ENCODE data around the gene SLC25A39.

Gene SLC25A39

DNA sequence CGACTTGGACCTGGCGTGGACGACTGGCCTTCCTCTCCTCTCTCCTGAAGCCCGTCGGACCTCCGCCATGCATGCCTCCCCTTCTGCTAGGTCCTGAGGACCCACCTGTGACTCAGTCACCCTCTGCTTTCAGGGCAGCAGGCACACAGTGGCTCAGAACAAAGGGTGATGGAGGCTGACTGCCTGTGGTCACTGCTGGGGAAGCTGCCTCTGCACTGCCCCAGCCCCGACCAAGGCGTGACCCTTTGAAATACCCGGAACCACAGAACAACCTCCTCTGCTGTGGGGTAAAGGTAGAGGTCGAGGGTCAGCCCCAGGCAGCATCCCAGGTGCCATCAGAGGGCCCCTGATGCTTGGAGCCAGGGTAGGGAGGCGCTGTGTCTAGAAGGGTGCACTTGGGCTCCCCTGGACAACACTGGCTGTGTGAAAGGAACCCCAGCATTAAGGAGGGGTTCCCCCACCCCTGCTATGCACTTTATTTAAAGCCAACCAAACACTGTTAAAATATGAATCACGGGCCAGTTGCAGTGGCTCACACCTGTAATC is 44.2 kb downstream of the SLC25A39 start:
- no peak for DNase-seq (ENCODE audit: low read depth in 2 of 2, low spot score in 1 of 2)

DNA sequence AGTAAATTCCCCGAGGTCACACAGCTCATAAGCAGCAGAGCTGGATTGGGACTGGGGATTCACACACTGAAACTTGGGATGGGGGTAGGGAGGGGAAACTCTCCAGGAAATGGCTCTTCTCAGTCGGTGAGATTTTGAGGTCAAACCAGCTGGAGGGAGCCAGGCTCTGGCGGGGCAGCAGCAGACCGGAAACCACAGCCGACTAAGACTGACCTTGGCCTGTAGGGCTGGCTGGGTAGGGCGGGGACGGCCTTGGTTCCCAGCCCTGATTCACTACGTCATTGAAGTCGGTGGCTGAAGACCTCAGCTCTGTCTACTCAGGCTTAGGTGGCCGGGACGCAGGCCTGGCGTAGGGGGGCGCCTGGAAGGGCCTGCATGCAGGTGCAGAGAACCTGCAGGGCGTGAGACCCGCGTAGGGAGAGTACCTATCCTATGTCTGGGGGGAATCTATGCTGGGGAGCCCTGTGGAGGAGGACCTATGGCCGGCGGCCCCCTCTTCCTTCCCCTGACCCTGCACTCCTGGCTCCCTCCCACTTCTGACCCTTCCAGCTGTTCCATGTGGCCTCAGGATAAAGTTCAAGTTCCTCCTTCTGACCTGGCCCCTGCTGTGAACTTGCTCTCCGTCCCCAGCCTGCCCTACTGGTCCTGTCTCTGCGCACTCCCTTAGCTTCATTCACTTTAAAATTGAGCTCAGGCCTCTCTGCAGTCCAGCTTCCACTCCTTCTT is 44.8 kb downstream of the SLC25A39 start:
- DNase-seq (ENCODE audit: low read depth in 2 of 2, low spot score in 1 of 2), result peak in 1 of 2 donors; percentile 5

DNA sequence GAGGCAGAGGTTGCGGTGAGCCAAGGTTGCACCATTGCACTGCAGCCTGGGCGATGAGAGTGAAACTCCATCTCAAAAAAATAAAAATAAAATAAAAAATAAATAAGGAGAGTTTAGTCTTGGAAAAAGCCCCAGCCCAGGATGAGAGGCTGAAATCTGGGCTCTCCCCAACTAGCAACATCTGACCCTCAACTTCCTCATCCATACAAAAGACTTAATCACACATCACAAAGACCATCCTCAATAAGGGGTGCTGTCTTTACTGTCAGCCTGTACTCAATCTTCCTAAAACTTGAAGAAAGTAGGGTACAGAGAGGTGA is 45.3 kb downstream of the SLC25A39 start:
- DNase-seq (ENCODE audit: low read depth in 2 of 2, low spot score in 1 of 2), result no peak

- no peak for DNase-seq (ENCODE audit: low read depth in 2 of 2, low spot score in 1 of 2)
These were observed 46.6 kb downstream of the SLC25A39 start for GRCh38 chr17:44277976-44278375.

DNA sequence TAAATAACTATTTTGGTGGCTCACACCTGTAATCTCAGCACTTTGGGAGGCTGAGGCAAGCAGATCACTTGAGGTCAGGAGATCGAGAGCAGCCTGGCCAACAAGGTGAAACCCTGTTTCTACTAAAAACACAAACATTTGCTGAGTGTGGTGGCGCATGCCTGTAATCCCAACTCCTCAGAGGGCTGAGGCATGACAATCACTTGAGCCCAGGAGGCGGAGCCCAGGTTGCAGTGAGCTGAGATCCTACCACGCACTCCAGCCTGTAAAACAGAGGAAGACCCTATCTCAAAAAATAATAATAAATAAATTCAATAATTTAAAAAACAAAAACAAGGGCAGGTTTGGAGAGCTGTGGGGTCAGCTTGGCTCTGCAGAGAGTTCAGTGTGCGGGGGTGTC is 51.0 kb downstream of the SLC25A39 start:
- DNase-seq (ENCODE audit: low read depth in 2 of 2, low spot score in 1 of 2), result no peak

GRCh38 chr17:44272954-44273353 is 51.7 kb downstream of the SLC25A39 start:
- DNase-seq (ENCODE audit: low read depth in 2 of 2, low spot score in 1 of 2), result no peak

DNA sequence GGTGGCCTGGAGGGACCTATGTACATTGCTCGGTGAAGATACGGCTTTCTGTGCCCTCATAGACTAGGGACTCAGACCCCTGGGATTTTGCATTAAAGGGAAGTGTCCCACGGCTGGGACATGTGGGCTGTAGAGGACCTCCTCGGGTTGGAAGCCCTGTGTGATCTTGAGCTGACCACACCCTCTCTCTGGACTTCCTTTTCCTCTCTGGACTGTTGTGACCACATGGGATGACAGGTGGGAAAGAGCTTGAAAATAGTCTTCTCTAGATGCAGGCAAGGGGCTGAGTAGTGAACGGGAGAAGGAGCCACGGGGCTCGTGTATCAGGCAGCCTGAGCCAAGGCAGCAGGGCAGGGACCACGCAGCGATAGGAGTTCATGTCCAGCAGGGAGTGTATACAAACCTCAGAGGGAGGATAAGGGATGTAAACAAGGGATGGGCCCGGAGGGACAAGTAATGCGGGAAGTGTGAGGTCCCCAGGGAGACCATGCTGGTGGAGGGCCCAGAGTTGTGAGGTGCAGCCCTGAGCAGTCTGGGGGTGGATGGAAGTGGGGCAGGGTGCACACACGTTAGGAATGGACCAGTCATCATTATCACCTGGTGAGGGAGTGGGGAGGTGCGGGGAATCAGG is 52.2 kb downstream of the SLC25A39 start:
- DNase-seq (ENCODE audit: low read depth in 2 of 2, low spot score in 1 of 2), result no peak

All from stimulated activated CD8-positive, alpha-beta memory T cell treated with anti-CD3 and anti-CD28 coated beads, Interleukin-4, amount 100 ng/mL, for 4 hours (primary cell).